ENCODE data around the gene OR1L6. TPM values are rescaled to one million over a fixed set of nuclear protein-coding genes. Genes with fewer than 3 reads are reported as not detected.

Gene OR1L6
- total RNA-seq, 1 donor from 2014 or later, result not detected

DNA sequence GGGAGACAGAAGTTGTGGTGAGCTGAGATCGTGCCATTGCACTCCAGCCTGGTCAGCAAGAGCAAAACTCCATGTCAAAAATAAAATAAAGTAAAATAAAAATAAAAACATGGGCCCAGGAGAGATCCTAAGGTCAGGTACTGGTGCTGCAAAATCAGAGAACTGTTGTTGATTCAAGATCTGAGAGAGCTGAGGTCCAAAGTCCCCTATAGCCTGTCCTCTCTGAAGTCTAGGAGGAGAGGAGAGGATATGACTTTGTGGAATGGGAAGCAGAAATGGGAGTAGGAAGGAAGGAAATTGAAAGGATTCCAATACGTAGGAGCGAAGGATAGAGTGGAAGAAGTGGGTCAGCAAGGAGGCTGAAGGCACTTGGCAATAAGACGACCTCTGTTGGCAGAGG lies 22.9 kb upstream of the OR1L6 start:
- no peak overlapping the region for H3K9ac ChIP-seq
- Mint-ChIP-seq H3K36me3 (no peaks in the 10 kb centered on the region), H3K27ac (no peak overlapping the region), H3K4me1 (no peaks in the 10 kb centered on the region), H3K4me3 (no peak overlapping the region), H3K9me3 (no peaks in the 10 kb centered on the region), H3K27me3 (ENCODE audit: insufficient read depth, low read depth) (peaks cover 3% of the 10 kb centered on the region)
- H4K20me1 ChIP-seq (ENCODE audit: low read depth), result no peaks in the 10 kb centered on the region
- no peaks in the 10 kb centered on the region for H3K27me3 ChIP-seq
- TF ChIP-seq, protein P1, sequence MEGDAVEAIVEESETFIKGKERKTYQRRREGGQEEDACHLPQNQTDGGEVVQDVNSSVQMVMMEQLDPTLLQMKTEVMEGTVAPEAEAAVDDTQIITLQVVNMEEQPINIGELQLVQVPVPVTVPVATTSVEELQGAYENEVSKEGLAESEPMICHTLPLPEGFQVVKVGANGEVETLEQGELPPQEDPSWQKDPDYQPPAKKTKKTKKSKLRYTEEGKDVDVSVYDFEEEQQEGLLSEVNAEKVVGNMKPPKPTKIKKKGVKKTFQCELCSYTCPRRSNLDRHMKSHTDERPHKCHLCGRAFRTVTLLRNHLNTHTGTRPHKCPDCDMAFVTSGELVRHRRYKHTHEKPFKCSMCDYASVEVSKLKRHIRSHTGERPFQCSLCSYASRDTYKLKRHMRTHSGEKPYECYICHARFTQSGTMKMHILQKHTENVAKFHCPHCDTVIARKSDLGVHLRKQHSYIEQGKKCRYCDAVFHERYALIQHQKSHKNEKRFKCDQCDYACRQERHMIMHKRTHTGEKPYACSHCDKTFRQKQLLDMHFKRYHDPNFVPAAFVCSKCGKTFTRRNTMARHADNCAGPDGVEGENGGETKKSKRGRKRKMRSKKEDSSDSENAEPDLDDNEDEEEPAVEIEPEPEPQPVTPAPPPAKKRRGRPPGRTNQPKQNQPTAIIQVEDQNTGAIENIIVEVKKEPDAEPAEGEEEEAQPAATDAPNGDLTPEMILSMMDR (IDR thresholded peaks at IDR 0.05), result no peak
- no peak for TF ChIP-seq EZH2phosphoT487 (IDR thresholded peaks at IDR 0.05)
- TF ChIP-seq EZH2 (IDR thresholded peaks at IDR 0.05), result no peak
- no peak overlapping the region for H3K4me3 ChIP-seq
- no peaks in the 10 kb centered on the region for H3K79me2 ChIP-seq (ENCODE audit: low read depth)
- peaks cover 9% of the 10 kb centered on the region for H3K9me3 ChIP-seq (ENCODE audit: low read depth)
- no peak for DNase-seq (ENCODE audit: low spot score)
- H3K27ac ChIP-seq, result no peak overlapping the region
- no peaks in the 10 kb centered on the region for H3K36me3 ChIP-seq
- H3K4me2 ChIP-seq, result no peak overlapping the region
- H3K4me1 ChIP-seq, result no peaks in the 10 kb centered on the region
- no peak overlapping the region for H2AFZ ChIP-seq (replicated peaks)
- no peaks in the 10 kb centered on the region for H3F3A ChIP-seq (ENCODE audit: low read depth)

DNA sequence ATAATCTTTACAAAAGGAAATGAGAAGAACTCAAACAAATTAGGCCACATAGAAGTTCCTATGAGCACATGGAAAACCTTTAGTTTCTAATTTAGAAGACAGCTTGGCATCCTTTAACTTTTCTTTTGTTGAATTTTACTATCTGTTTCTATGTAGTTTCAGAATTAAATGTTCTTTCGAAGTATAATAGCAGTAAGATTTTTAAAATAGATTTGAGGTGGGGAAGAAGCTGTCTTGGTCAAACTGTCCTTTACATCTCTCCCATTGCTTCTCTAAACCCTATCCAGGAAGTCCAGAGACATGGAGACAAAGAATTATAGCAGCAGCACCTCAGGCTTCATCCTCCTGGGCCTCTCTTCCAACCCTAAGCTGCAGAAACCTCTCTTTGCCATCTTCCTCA lies 18.4 kb upstream of the OR1L6 start, which contains the start of gene OR1L4:
TSS of gene OR1L4 (plus strand) at position 301 of the 400 bp plus-strand sequence. CDS start at position 301, 0 bp downstream.
- no peaks in the 10 kb centered on the region for H3K36me3 Mint-ChIP-seq
- no peak within 1 kb of the TSS for H3K27ac Mint-ChIP-seq
- H3K27me3 Mint-ChIP-seq (ENCODE audit: insufficient read depth, low read depth), result peaks cover 4% of the 10 kb centered on the region
- H3K4me1 Mint-ChIP-seq, result no peaks in the 10 kb centered on the region
- peaks cover 11% of the 10 kb centered on the region for H3K9me3 Mint-ChIP-seq
- Histone ChIP-seq H3K4me1 (no peaks in the 10 kb centered on the region), H3K27ac (no peak within 1 kb of the TSS), H3K9me3 (ENCODE audit: low read depth) (peaks cover 19% of the 10 kb centered on the region), H4K20me1 (ENCODE audit: low read depth) (no peaks in the 10 kb centered on the region), H3K9ac (no peak within 1 kb of the TSS), H3K27me3 (no peaks in the 10 kb centered on the region), H3K4me2 (no peak within 1 kb of the TSS), H2AFZ (replicated peaks) (no peak within 1 kb of the TSS), H3K36me3 (no peaks in the 10 kb centered on the region), H3K4me3 (no peak within 1 kb of the TSS), H3F3A (ENCODE audit: low read depth) (no peaks in the 10 kb centered on the region), H3K79me2 (ENCODE audit: low read depth) (no peaks in the 10 kb centered on the region)
- DNase-seq (ENCODE audit: low spot score), result no peak
- no peak within 1 kb of the TSS for H3K4me3 Mint-ChIP-seq
- TF ChIP-seq, protein P1 (IDR thresholded peaks at IDR 0.05), result no peak
- TF ChIP-seq EZH2phosphoT487 (IDR thresholded peaks at IDR 0.05) (no peak), EZH2 (IDR thresholded peaks at IDR 0.05) (no peak)

DNA sequence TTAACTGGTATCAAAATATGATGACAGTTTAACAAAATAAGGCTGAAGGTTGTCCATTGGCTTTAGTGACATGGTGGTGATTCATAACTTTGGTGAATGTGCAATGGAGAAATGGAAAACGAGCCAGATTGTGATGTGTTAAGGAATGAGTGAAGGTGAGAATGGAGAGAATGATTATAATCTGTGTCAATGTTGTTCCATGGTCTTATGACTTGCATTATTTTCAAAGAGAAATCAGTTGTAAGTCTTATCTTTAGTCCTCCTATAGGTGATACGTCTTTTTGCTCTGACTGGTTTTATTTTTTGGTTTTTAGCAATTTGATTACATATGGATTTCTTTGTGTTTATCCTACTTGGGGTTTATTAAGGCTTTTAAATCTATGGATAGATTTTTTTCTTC lies 12.7 kb downstream of the OR1L6 start:
- Histone ChIP-seq H2AFZ (replicated peaks) (no peak overlapping the region), H3K9ac (no peak overlapping the region), H3K4me2 (no peak overlapping the region), H3F3A (ENCODE audit: low read depth) (no peaks in the 10 kb centered on the region), H3K36me3 (no peaks in the 10 kb centered on the region), H3K4me3 (no peak overlapping the region), H3K4me1 (no peaks in the 10 kb centered on the region), H4K20me1 (ENCODE audit: low read depth) (no peaks in the 10 kb centered on the region), H3K27me3 (no peaks in the 10 kb centered on the region), H3K79me2 (ENCODE audit: low read depth) (no peaks in the 10 kb centered on the region), H3K27ac (no peak overlapping the region), H3K9me3 (ENCODE audit: low read depth) (no peaks in the 10 kb centered on the region)
- no peaks in the 10 kb centered on the region for H3K9me3 Mint-ChIP-seq
- no peak overlapping the region for H3K4me3 Mint-ChIP-seq
- H3K27me3 Mint-ChIP-seq (ENCODE audit: insufficient read depth, low read depth), result peaks cover 6% of the 10 kb centered on the region
- H3K4me1 Mint-ChIP-seq, result no peaks in the 10 kb centered on the region
- TF ChIP-seq EZH2 (IDR thresholded peaks at IDR 0.05) (no peak), EZH2phosphoT487 (IDR thresholded peaks at IDR 0.05) (no peak)
- H3K27ac Mint-ChIP-seq, result no peak overlapping the region
- no peak for DNase-seq (ENCODE audit: low spot score)
- no peaks in the 10 kb centered on the region for H3K36me3 Mint-ChIP-seq

DNA sequence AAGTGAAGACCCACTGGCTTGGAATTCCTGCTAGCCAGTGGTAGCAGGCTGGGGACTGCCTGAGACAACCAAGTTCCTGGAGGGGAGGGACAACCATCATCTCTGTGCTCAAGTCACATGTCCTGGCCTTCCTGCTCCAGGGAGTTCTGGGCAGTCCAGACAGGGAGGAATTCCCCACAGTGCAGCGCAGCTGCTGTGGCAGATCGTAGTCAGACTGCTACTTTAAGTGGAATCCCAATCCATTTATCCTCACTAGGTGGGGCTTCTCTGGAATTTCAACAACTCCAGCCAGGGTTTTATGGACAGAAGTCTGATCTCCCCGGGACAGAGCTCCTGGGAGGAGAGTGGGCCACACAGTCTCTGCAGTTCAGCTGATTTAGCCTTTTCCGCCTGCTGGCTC lies 25.7 kb downstream of the OR1L6 start:
- no peaks in the 10 kb centered on the region for H3F3A ChIP-seq (ENCODE audit: low read depth)
- TF ChIP-seq, protein P1 (IDR thresholded peaks at IDR 0.05), result no peak
- TF ChIP-seq EZH2phosphoT487 (IDR thresholded peaks at IDR 0.05) (no peak), EZH2 (IDR thresholded peaks at IDR 0.05) (no peak)
- no peak overlapping the region for H3K4me3 ChIP-seq
- H3K4me2 ChIP-seq, result no peak overlapping the region
- no peaks in the 10 kb centered on the region for H3K79me2 ChIP-seq (ENCODE audit: low read depth)
- H3K4me1 Mint-ChIP-seq, result no peaks in the 10 kb centered on the region
- peaks cover 10% of the 10 kb centered on the region for H3K9me3 ChIP-seq (ENCODE audit: low read depth)
- H3K36me3 Mint-ChIP-seq, result no peaks in the 10 kb centered on the region
- H4K20me1 ChIP-seq (ENCODE audit: low read depth), result no peaks in the 10 kb centered on the region
- no peaks in the 10 kb centered on the region for H3K36me3 ChIP-seq
- peaks cover 4% of the 10 kb centered on the region for H3K27me3 Mint-ChIP-seq (ENCODE audit: insufficient read depth, low read depth)
- peaks cover 2% of the 10 kb centered on the region for H3K9me3 Mint-ChIP-seq
- no peak overlapping the region for H3K9ac ChIP-seq
- H3K4me3 Mint-ChIP-seq, result no peak overlapping the region
- H3K4me1 ChIP-seq, result no peaks in the 10 kb centered on the region
- H2AFZ ChIP-seq (replicated peaks), result no peak overlapping the region
- H3K27ac ChIP-seq, result no peak overlapping the region
- no peak overlapping the region for H3K27ac Mint-ChIP-seq
- H3K27me3 ChIP-seq, result no peaks in the 10 kb centered on the region
- no peak for DNase-seq (ENCODE audit: low spot score)

Data from neural progenitor cell (in vitro differentiated cells).